GM21619 (cell line): ENCODE data around the gene PIM2.
"Not testable (repeated sequence)": the region's sequence is repeated elsewhere in the genome, so short reads cannot be mapped to it uniquely, and the experiment has no call there.

Source experiments
- ATAC-seq: cut with Tn5 transposase; IDR thresholded peaks from one replicate; pipeline ENCODE4 v1.9.1; 2021; ENCODE audit not compliant: unreplicated experiment

PIM2 gene

DNA sequence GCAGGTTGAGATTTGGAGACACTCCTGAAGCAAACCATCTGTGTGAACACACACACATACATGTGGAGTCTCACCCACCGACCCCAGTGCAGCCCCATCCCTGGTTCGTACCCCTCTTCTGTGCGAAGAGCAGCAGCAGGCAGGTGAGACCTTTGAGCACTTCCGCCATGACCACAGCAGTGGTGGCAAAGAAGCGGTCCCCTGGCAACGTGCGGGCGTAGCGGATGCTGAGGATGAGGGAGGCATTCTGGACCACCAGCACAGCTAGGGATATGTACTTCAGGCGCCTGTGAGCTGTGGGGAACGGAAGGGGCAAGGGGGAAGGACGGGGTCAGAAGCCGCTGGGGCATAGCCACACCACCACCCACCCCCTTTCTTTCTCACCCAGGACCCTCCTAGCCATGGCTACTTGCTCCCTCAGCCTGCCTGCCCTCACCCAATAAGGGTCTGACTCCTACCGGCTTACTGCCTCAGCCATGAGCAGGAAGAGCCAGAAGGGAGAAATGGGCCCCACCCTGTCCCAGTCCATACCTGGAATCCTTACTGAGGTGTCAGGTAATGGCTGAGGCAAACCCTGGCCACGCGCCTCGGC is 9.0 kb downstream of the PIM2 start:
- ATAC-seq: no peak

GRCh38 chrX:48908600-48908999 is 10.2 kb downstream of the PIM2 start:
- ATAC-seq: no peak

- ATAC-seq: no peak
Observed at GRCh38 chrX:48905090-48905790, 13.6 kb downstream of the PIM2 start.

GRCh38 chrX:48904626-48905025 is 14.2 kb downstream of the PIM2 start:
- ATAC-seq: no peak

DNA sequence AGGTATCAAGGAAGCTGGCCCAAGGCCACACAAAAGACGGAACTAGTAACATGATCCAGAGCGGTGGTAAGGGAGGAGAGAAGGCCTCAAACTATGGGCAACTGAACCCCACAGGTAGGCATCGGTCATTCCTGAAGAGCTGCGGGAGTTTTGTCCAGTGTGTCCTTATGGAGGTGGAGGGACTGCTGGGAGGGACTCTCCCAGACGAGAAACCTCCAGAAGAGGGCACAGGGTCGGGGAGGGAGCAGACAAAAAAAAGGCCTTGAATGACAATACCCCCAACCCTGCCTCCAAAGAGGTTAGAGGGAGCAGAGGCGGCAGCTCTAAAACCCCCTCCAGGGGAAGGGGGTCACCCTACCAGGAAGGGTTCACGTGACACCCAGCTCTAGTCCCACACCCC is 14.6 kb downstream of the PIM2 start:
- ATAC-seq: no peak

GRCh38 chrX:48903290-48903689 is 15.5 kb downstream of the PIM2 start:
- ATAC-seq: no peak

GRCh38 chrX:48902776-48903175 is 16.0 kb downstream of the PIM2 start:
- no peak for ATAC-seq

GRCh38 chrX:48902135-48902534 is 16.7 kb downstream of the PIM2 start:
- no peak for ATAC-seq

DNA sequence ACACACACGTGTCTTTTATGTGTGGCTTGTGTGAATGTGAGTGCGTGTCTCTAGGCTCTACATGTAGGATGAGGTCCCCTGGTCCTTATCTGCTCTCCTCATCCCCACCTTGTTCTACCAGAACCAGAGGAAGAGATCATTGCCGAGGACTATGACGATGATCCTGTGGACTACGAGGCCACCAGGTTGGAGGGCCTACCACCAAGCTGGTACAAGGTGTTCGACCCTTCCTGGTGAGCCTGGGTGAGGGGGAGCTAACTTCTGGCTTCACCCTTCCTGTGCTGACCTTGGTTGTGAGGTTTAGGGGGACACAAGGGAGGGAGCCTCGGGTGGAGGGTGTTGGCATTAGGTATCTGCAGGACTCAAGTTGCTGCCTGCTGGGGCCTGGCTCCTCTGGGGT is 17.8 kb downstream of the PIM2 start:
- ATAC-seq: no peak

DNA sequence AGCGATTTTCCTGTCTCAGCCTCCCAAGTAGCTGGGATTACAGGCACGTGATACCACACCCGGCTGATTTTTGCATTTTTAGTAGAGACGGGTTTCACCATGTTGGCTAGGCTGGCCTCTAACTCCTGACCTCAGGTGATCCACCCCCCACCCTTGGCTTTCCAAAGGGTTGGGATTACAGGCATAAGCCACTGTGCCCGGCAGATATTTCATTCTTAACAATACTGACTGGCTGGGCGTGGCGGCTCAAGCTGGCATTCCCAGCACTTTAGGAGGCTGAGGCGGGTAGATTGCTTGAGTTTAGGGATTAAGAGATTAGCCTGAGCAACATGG is 19.8 kb downstream of the PIM2 start:
- ATAC-seq: no peak

DNA sequence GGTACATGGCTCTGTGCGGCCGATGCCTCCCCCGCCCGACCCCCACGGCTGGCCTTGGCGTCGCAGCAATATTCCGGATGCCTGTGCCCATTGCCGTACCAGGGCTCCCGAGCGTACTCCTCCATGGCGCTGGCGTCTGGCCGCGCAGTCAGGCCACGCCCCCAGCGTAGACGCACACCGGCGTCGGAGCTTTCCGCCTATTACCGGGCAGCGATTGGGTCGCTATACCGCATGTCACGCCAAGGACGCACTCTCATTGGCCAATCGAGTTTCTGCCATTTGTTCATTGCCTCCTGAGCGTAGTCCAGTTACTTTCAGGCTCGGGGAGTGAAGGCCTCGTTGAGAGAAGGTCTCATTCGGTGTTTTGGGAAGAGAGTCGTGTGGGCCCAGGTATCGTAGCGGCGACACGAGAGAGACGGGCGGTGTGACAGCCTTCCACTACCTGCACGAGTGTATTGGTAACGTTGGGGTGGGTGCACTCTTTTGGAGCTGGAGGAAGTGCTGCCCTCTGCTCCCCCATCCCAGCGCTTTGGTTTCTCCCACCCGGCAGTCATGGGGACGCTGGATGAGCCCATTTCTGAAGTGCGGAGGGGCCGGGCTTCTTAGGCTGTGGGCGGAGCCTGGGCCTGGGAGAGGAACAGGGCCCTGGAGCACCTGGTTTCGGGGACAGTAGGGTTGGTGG is 21.1 kb downstream of the PIM2 start, which contains the start of the genes PQBP1 and TIMM17B:
Gene PQBP1, plus strand, starts transcription at position 306 of the 682 bp plus-strand sequence. CDS start 580 bp downstream, outside the sequence.
Gene TIMM17B, minus strand, starts transcription at position 144 of the 682 bp plus-strand sequence. Its CDS starts 19 bp downstream, at position 125.
- ATAC-seq: peak; percentile 88

DNA sequence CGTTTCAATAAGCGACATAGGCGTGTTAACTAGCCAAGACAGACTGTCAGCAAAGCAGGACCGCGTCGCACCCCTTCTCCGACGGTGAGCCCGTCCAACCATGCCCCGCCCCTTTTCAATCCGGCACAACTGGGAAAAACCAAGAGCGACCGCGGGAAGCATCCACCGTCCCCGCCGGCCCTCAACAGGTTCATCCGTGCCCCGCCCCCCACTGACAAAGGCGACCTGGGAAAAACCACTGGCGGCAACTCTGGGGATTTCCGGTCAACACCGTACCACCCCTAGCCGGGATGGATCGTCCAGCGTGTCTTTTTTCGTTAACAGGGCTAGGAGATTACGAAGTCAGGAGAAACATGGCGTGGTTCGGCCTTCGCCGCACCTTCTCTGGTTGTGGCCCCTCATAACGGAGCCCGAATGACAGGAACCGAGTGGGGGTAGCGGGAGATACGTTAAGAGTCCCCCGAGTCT is 21.6 kb downstream of the PIM2 start:
- ATAC-seq: no peak

GRCh38 chrX:48896611-48897011 is 22.2 kb downstream of the PIM2 start:
- ATAC-seq: no peak

DNA sequence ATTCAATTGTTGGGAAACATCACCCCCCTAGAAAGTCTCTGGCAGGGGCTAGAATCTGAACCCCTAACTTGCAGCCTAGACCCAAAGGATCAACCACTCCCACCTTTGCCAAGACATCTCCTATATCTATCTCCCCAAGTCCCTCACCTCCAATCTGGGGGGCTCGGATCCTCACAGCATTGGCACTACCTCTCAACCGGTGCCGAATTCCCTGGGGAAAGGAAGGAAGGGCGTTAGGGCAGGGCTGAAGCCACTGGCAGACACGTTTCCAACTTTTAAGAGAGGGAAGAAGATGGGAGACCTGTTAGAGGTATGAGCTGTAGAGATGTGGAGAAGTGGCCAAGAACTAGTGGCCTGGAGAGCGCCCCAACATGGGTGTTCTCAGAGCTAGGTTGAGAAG is 23.9 kb downstream of the PIM2 start:
- no peak for ATAC-seq

GRCh38 chrX:48893556-48894348 is 25.1 kb downstream of the PIM2 start:
- ATAC-seq: no peak

DNA sequence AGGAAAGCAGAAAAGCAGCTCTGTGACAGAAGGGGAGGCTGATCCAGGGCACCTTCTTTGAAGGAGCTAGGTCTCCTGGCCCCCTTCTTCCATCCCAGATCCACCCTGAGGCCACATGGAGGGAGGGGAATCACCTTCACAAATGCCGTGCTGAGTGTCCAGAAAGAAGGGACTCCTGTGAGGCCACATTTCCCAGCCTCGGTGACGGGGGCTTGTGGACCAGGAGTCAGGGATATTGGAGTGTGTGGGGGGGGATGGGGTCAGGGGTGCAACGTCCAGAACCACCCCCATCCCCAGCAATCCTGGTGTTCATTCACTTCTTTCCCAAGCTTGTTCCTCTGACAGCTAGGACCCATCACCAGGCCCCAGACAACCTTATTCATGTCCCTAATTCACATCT is 25.9 kb downstream of the PIM2 start:
- no peak for ATAC-seq

- peak; percentile 89 for ATAC-seq
Observed at GRCh38 chrX:48891402-48892288, 27.2 kb downstream of the PIM2 start.

- peak; percentile 42 for ATAC-seq
Observed at GRCh38 chrX:48890934-48891401, 27.9 kb downstream of the PIM2 start.

GRCh38 chrX:48890296-48890925 is 28.4 kb downstream of the PIM2 start:
- no peak for ATAC-seq

- ATAC-seq: not testable (repeated sequence)
Observed at GRCh38 chrX:48886586-48886985, 32.2 kb downstream of the PIM2 start.
